GM12891 (cell line): ENCODE measurements around the gene THSD8.
"Not testable (repeated sequence)": the region's sequence is repeated elsewhere in the genome, so short reads cannot be mapped to it uniquely, and the experiment has no call there.

Source experiments
- PAX5 ChIP-seq: IDR thresholded peaks from 2 replicates; pipeline ENCODE4 v1.6.1; 2011; ENCODE audit warnings: low read length, moderate library complexity, mild to moderate bottlenecking; ENCODE audit not compliant: insufficient read depth, severe bottlenecking
- POLR2A ChIP-seq: IDR thresholded peaks from 2 replicates; pipeline ENCODE4 v1.6.1; 2011; ENCODE audit warnings: low read depth, low read length, control low read depth
- POLR2AphosphoS5 ChIP-seq: IDR thresholded peaks from 2 replicates; pipeline ENCODE4 v1.6.1; 2011; ENCODE audit warnings: low read depth, low read length, control low read depth
- POU2F2 ChIP-seq: IDR thresholded peaks from 2 replicates; pipeline ENCODE4 v1.6.1; 2011; ENCODE audit warnings: low read depth, mild to moderate bottlenecking, control low read depth, low read length, moderate library complexity
- SPI1 ChIP-seq: IDR thresholded peaks from 2 replicates; pipeline ENCODE4 v1.6.1; 2011; ENCODE audit warnings: low read depth, low read length, control low read depth
- TAF1 ChIP-seq: IDR thresholded peaks from 2 replicates; pipeline ENCODE4 v1.6.1; 2011; ENCODE audit warnings: low read depth, low read length, control low read depth

DNA sequence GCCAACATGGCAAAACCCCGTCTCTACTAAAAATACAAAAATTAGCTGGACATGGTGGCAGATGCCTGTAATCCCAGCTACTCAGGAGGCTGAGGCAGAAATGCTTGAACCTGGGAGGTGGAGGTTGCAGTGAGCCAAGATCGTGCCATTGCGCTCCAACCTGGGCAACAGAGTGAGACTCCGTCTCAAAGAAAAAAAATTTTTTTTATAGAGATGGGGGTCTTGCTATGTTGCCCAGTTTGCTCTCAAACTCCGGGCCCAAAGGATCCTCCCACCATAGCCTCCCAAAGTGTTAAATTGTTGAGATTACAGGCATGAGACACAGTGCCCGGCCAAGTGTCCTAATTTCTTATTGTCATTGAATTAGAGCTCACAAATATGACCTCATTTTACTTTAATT lies 15.3 kb downstream of the THSD8 start:
- not testable (repeated sequence) for TF ChIP-seq POLR2AphosphoS5, POLR2A, TAF1, SPI1, POU2F2, PAX5
